Kidney tubule cell (primary cell): ENCODE results near the gene MAPKAP1.

Source experiments
- DNase-seq: peaks from one replicate; pipeline ENCODE4 v3.0.0-alpha.2; 2018; ENCODE audit warnings: low spot score

Gene MAPKAP1

GRCh38 chr9:125431741-125432271 is 275.2 kb downstream of the MAPKAP1 start:
- DNase-seq, result no peak

- no peak for DNase-seq
Measured at GRCh38 chr9:125431012-125431305, 276.0 kb downstream of the MAPKAP1 start.

- DNase-seq, result no peak
Measured at GRCh38 chr9:125430161-125431011, 276.6 kb downstream of the MAPKAP1 start.

- DNase-seq, result no peak
Measured at GRCh38 chr9:125429476-125430160, 277.4 kb downstream of the MAPKAP1 start.

- no peak for DNase-seq
Measured at GRCh38 chr9:125428902-125429467, 278.0 kb downstream of the MAPKAP1 start.

GRCh38 chr9:125428060-125428901 is 278.7 kb downstream of the MAPKAP1 start:
- DNase-seq, result peak; percentile 35

GRCh38 chr9:125427556-125427955 is 279.5 kb downstream of the MAPKAP1 start:
- no peak for DNase-seq

GRCh38 chr9:125426926-125427325 is 280.1 kb downstream of the MAPKAP1 start:
- no peak for DNase-seq

- no peak for DNase-seq
Measured at GRCh38 chr9:125425901-125426515, 281.0 kb downstream of the MAPKAP1 start.

- DNase-seq, result no peak
Measured at GRCh38 chr9:125425170-125425897, 281.7 kb downstream of the MAPKAP1 start.

- DNase-seq, result no peak
Measured at GRCh38 chr9:125423964-125424363, 283.0 kb downstream of the MAPKAP1 start.

- no peak for DNase-seq
Measured at GRCh38 chr9:125422853-125423252, 284.2 kb downstream of the MAPKAP1 start.

- no peak for DNase-seq
Measured at GRCh38 chr9:125421591-125422181, 285.3 kb downstream of the MAPKAP1 start.

- DNase-seq, result no peak
Measured at GRCh38 chr9:125421166-125421565, 285.8 kb downstream of the MAPKAP1 start.

- no peak for DNase-seq
Measured at GRCh38 chr9:125418404-125418803, 288.6 kb downstream of the MAPKAP1 start.

- no peak for DNase-seq
Measured at GRCh38 chr9:125416517-125416916, 290.5 kb downstream of the MAPKAP1 start.

GRCh38 chr9:125415583-125416460 is 291.2 kb downstream of the MAPKAP1 start:
- no peak for DNase-seq

GRCh38 chr9:125413579-125413978 is 293.4 kb downstream of the MAPKAP1 start:
- no peak for DNase-seq

GRCh38 chr9:125412166-125412565 is 294.8 kb downstream of the MAPKAP1 start:
- no peak for DNase-seq
